Lower lobe of right lung (tissue), 2 donors: ENCODE results near the gene FLAD1. TPM values are rescaled to one million over a fixed set of nuclear protein-coding genes. Genes with fewer than 3 reads are reported as not detected.

Experiments
- ATAC-seq, 2 donors: fragments of 200-7000 bp; cut with Tn5 transposase; one replicate each; pipeline ENCODE4 v1.9.1; 2020 to 2022; ENCODE audit warnings: mild to moderate bottlenecking in 2 of 2, moderate library complexity in 2 of 2
- DNase-seq: peaks from one replicate; pipeline ENCODE4 v3.0.0-alpha.2; 2020
- H3K27ac ChIP-seq: fragments of 200-600 bp; one replicate; pipeline ENCODE4 v1.8.0; 2022
- H3K27me3 ChIP-seq: fragments of 200-600 bp; one replicate; pipeline ENCODE4 v1.8.0; 2022; ENCODE audit warnings: low read depth
- H3K36me3 ChIP-seq: fragments of 200-600 bp; one replicate; pipeline ENCODE4 v1.8.0; 2022; ENCODE audit warnings: mild to moderate bottlenecking
- H3K4me1 ChIP-seq: fragments of 200-600 bp; one replicate; pipeline ENCODE4 v1.8.0; 2022
- H3K4me3 ChIP-seq: fragments of 200-600 bp; one replicate; pipeline ENCODE4 v1.8.0; 2022; ENCODE audit warnings: mild to moderate bottlenecking
- H3K9me3 ChIP-seq: fragments of 200-600 bp; one replicate; pipeline ENCODE4 v1.8.0; 2022
- CTCF ChIP-seq: fragments of 200-600 bp; IDR thresholded peaks from one replicate; pipeline ENCODE4 v1.8.0; 2022; ENCODE audit warnings: antibody characterized with exemption, mild to moderate bottlenecking
- intact Hi-C: fragments of 100-400 bp; cut with DNase I; formaldehyde crosslinking; loops from one replicate; pipeline ENCODE4 v1.11.0; 2022
- total RNA-seq: library from RNA; stranded (reverse); fragmentation: NEBNext Ultra II Directional; extraction: Animal tissue kit (Norgen Biotek cat#: 25700); gene quantifications from one replicate; pipeline ENCODE4 v1.2.1, GENCODE V29; 2021
- donor health status: DM: no; HTN: yes; CAD: no; lungs with severe emphysema.

The FLAD1 gene
- total RNA-seq, 1 donor from 2014 or later = 31.9 TPM

DNA sequence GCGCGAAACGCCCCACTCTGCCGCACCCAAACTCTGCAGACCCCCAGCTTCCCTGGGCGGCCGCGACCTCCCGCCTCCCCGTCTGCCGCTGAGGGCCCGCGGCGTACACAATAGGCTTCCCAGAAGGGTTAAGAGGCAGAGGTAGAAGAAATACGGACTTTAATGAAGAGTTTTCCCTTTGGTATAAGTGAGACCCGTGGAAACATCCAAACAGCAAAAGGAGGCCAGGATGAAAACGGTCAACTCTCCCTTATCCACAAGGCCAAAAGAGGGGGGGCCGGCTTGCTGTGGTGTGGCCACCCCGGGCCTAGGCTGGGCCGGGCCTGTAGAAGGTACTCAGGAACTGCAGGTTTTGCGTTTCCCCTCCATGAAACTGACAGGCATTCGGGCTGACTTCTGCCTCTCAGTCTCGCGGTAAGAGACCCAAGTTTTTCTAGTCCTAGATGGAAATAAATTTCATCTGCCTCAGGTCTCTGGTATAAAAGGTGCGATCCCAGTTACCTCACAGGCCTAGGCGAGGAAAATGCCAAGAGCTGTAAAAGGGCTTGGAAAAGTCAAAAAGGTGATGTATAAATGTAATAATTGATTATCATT lies 20.9 kb upstream of the FLAD1 start:
- no peak for TF ChIP-seq CTCF
- peak; percentile 65 for DNase-seq
- peak overlapping the region; percentile 88 for H3K4me3 ChIP-seq
- ATAC-seq = peak in 1 of 2 donors; percentile 33
- peaks cover 66% of the 10 kb centered on the region for H3K36me3 ChIP-seq
- no peaks in the 10 kb centered on the region for H3K9me3 ChIP-seq
- peak overlapping the region; percentile 98 for H3K27ac ChIP-seq
- H3K27me3 ChIP-seq = no peaks in the 10 kb centered on the region
- H3K4me1 ChIP-seq = peaks cover 31% of the 10 kb centered on the region
- intact Hi-C loops = no loop called here

DNA sequence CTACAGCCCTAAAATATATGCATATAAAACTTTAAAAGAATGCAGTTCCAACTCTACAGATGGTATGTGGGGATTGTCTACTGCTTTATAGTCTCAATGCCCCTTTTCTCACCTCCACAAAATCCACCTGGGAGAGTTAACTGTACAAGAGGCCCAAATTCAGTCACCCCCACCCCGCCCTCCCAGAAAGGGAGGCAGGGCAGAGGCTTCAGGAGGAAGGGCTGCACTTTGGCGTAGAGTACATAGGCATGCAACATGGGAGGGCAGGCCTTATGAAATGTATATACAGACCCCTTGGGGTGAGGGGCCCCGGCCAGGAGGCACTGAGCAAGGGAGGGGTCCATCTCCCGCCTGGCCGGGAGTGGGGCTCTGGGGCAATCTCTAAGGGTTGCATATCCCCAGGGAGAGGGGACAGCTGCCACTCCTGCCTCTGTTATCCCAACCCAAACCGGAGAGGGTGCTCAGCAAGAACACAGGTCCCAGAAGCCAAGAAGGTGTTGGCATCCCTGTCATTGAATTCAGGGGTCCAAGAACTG lies 20.3 kb upstream of the FLAD1 start:
- TF ChIP-seq CTCF = no peak
- Histone ChIP-seq H3K9me3 (no peaks in the 10 kb centered on the region), H3K36me3 (peaks cover 72% of the 10 kb centered on the region), H3K27me3 (no peaks in the 10 kb centered on the region), H3K27ac (peak overlapping the region; percentile 98), H3K4me1 (peaks cover 37% of the 10 kb centered on the region), H3K4me3 (peak overlapping the region; percentile 88)
- ATAC-seq (no peak), DNase-seq (peak; percentile 38)
- intact Hi-C loops = no loop called here

DNA sequence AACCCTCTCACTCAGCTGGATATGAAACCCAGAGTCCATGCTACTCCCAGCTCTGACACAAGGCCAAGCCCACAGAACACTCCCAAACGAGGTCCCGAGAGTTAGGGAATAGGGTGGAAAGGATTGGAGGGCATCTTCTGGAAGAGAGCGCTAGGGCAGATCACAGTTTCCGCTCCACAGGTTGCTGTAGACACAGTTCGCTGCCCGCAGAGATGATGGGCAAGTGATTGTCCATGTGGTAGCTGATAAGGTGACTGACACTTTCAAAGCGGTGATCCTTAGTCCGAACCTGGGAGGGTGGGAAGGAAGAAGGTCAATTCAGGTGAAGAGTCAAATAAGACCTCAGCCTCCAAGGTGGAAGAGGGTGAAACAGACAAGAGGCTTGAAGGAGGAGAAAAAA lies 19.5 kb upstream of the FLAD1 start:
- ATAC-seq = no peak
- intact Hi-C loops = no loop called here
- H3K36me3 ChIP-seq = peaks cover 73% of the 10 kb centered on the region
- no peaks in the 10 kb centered on the region for H3K27me3 ChIP-seq
- DNase-seq = peak; percentile 25
- no peak for TF ChIP-seq CTCF
- H3K9me3 ChIP-seq = no peaks in the 10 kb centered on the region
- H3K27ac ChIP-seq = no peak overlapping the region
- H3K4me1 ChIP-seq = peaks cover 41% of the 10 kb centered on the region
- no peak overlapping the region for H3K4me3 ChIP-seq

- Histone ChIP-seq H3K4me3 (no peak overlapping the region), H3K27ac (no peak overlapping the region), H3K27me3 (no peaks in the 10 kb centered on the region), H3K4me1 (peaks cover 48% of the 10 kb centered on the region), H3K36me3 (peaks cover 72% of the 10 kb centered on the region), H3K9me3 (no peaks in the 10 kb centered on the region)
- DNase-seq (no peak), ATAC-seq (no peak)
- intact Hi-C loops = no loop called here
- no peak for TF ChIP-seq CTCF
Measured at GRCh38 chr1:154964359-154964758, 18.8 kb upstream of the FLAD1 start.

DNA sequence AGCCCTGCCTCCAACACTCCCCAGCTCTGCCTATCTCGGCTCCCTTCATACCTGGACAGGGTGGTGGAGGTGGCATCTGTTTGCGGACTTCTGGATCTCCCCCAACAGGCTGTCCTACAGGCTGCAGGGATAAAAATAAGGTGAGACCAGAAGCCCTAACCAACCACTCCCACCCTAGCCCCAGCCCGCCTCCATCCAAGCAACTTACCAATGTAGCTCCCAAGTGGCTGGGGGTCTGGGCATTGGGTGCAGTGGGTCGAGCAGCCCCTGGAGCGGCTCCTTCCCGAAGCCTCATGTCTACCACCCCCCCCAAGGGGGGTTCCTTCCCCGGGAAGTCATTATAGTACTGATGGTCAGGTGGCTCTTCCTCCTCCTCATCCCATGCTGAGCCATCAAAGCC lies 17.0 kb upstream of the FLAD1 start:
- no peak for TF ChIP-seq CTCF
- Histone ChIP-seq H3K27ac (peak overlapping the region; percentile 36), H3K4me3 (no peak overlapping the region), H3K9me3 (no peaks in the 10 kb centered on the region), H3K27me3 (no peaks in the 10 kb centered on the region), H3K36me3 (peaks cover 69% of the 10 kb centered on the region), H3K4me1 (peaks cover 55% of the 10 kb centered on the region)
- DNase-seq (no peak), ATAC-seq (no peak)
- intact Hi-C loops = no loop called here
